ENCODE data around the gene PACS1. TPM values are rescaled to one million over a fixed set of nuclear protein-coding genes. Genes with fewer than 3 reads are reported as not detected.
"Not testable (repeated sequence)": the region's sequence is repeated elsewhere in the genome, so short reads cannot be mapped to it uniquely, and the experiment has no call there.

Gene PACS1
- total RNA-seq, 1 donor from 2014 or later, result 24.9 TPM

DNA sequence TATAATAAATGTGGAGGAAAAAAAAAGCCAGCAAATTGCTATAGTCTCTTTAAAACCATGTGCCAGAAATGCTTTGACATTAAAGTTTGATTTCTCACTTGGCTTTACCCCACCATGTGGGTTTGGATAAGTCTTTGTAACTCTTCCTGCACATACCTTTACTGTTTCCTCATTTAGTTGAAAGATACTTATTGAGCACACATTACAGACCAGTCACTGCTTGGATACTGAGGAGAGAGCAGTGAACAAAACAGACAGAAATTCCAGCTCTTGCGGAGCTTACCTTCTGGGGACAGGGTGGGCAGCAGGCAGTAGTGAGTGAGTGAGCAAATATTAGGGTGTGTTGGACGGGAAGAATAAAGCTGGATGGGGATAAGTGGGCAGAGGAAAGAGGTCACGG, 13.7 kb downstream of the PACS1 start:
- DNase-seq (ENCODE audit: low read depth), result no peak
- TF ChIP-seq, protein P1, sequence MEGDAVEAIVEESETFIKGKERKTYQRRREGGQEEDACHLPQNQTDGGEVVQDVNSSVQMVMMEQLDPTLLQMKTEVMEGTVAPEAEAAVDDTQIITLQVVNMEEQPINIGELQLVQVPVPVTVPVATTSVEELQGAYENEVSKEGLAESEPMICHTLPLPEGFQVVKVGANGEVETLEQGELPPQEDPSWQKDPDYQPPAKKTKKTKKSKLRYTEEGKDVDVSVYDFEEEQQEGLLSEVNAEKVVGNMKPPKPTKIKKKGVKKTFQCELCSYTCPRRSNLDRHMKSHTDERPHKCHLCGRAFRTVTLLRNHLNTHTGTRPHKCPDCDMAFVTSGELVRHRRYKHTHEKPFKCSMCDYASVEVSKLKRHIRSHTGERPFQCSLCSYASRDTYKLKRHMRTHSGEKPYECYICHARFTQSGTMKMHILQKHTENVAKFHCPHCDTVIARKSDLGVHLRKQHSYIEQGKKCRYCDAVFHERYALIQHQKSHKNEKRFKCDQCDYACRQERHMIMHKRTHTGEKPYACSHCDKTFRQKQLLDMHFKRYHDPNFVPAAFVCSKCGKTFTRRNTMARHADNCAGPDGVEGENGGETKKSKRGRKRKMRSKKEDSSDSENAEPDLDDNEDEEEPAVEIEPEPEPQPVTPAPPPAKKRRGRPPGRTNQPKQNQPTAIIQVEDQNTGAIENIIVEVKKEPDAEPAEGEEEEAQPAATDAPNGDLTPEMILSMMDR (conservative IDR thresholded peaks at IDR 0.05; ENCODE audit: low read depth, low read length), result no peak
- no peak overlapping the region for H3K4me3 ChIP-seq (ENCODE audit: low read depth, low read length)

DNA sequence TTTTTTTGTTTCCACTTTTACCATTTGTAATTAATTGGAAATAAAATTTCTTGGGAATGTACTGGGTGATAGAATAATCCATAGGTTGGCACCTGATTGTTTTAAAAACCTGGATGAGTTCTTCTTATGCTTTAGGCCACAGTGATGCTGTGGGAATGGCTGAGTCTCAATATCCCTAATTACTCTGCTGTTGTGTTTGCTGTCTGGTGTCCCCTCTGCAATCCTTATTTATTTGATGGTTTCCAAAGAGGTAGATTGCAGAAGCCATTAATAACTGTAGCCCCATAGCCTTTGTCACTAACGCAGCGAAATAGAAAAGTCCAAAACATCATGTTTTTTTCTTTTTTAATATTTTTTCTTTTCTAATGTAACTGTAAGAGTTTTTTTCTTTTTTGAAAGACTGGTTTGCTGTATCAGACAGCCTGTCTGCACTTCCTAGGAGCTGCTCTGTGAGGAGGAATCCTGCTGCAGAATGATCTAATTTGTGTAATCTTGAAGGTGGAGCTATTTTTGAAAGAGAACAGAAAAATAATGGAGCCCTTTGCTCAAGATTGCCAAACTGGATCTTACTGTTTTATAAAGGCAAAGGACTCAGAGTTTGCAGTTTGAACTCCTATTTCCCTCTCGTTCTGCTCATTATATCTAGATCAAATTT, 14.9 kb downstream of the PACS1 start:
- TF ChIP-seq, protein P1 (conservative IDR thresholded peaks at IDR 0.05; ENCODE audit: low read depth, low read length), result no peak
- H3K4me3 ChIP-seq (ENCODE audit: low read depth, low read length), result no peak overlapping the region
- DNase-seq (ENCODE audit: low read depth), result no peak

DNA sequence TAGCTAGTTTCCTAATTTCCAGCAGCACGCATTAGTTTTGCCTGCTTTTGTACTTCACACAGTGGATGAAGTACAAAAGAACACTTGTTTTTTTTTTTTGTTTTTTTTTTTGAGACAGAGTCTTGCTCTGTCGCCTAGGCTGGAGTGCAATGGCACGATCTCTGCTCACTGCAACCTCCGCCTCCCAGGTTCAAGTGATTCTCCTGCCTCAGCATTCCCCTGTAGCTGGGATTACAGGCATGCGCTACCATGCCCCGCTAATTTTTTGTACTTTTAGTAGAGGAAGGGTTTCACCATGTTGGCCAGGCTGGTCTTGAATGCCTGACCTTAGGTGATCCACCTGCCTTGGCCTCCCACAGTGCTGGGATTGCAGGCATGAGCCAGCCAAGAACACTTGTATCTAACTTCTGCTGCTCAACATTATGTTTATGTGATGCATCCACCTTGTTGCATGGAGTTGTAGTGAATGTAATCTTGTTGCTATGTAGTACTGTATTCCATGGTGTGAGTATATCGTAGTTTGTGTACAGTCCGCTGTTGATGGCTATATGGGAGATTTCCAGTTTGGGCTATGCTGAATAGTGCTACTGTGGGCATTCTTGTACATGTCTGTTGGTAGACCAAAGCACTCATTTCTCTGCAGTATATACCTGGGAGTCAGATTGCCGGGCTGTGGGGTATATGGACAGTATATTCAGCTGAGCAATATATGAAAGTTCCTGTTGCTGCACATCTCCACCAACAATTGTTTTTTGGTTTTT, 17.3 kb downstream of the PACS1 start:
- no peak overlapping the region for H3K4me3 ChIP-seq (ENCODE audit: low read depth, low read length)
- TF ChIP-seq, protein P1 (conservative IDR thresholded peaks at IDR 0.05; ENCODE audit: low read depth, low read length), result no peak
- DNase-seq (ENCODE audit: low read depth), result no peak

DNA sequence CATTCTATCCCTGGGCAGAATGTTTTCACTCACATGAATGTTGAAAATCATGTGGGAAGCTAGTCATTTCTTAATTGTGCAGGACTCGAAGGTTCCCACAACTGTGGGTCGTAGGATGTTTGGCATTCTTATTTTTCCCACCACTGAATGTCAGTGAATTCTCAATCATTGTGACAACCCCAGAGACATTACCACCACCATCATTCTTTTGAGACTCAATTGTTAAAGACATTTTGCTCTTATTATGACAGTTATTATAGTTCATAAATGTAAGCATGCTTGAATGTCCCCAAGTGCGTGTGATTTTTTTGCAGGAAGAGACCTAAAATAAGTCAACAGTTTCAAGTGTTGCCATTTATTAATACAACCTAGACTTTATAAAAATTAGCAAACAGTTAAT, 19.0 kb downstream of the PACS1 start:
- DNase-seq (ENCODE audit: low read depth), result no peak
- no peak overlapping the region for H3K4me3 ChIP-seq (ENCODE audit: low read depth, low read length)
- TF ChIP-seq, protein P1 (conservative IDR thresholded peaks at IDR 0.05; ENCODE audit: low read depth, low read length), result no peak

DNA sequence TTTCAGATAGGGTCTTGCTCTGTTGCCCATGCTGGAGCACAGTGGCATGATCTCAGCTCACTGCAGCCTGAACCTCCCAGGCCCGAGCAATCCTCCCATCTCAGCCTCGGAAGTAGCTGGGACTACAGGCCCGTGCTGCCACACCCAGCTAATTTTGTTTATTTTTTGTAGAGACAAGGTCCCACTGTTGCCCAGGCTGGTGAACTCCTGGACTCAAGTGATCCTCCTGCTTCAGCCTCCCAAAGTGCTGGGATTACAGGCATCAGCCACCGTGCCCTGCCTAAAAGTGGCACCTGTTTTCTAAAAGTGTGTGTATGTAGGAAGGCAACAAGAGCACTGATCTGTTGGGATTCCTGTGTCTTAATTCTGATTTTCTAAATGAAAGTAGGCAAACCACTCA, 20.2 kb downstream of the PACS1 start:
- no peak for DNase-seq (ENCODE audit: low read depth)
- TF ChIP-seq, protein P1 (conservative IDR thresholded peaks at IDR 0.05; ENCODE audit: low read depth, low read length), result no peak
- H3K4me3 ChIP-seq (ENCODE audit: low read depth, low read length), result no peak overlapping the region

DNA sequence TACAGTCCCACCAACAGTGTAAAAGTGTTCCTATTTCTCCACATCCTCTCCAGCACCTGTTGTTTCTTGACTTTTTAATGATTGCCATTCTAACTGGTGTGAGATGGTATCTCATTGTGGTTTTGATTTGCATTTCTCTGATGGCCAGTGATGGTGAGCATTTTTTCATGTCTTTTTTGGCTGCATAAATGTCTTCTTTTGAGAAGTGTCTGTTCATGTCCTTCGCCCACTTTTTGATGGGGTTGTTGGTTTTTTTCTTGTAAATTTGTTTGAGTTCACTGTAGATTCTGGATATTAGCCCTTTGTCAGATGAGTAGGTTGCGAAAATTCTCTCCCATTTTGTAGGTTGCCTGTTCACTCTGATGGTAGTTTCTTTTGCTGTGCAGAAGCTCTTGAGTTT, 22.1 kb downstream of the PACS1 start:
- not testable (repeated sequence) for H3K4me3 ChIP-seq (ENCODE audit: low read depth, low read length); DNase-seq (ENCODE audit: low read depth)

DNA sequence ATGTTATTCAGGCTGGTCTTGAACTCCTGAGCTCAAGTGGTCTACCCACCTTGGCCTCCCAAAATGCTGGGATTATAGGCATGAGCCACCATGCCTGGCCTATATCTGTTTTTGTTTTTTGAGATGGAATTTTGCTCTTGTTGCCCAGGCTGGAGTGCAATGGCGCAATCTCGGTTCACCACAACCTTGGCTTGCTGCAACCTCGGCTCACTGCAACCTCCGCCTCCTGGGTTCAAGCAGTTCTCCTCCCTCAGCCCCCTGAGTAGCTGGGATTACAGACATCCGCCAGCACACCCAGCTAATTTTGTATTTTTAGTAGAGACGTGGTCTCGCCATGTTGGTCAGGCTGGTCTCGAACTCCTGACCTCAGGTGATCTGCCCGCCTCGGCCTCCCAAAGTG, 29.7 kb downstream of the PACS1 start:
- H3K4me3 ChIP-seq (ENCODE audit: low read depth, low read length); DNase-seq (ENCODE audit: low read depth): not testable (repeated sequence)

Measured in epithelial cell of proximal tubule (primary cell).